Neutrophil (primary cell): ENCODE data around the gene MEG3.

ENCODE experiments used
- H3K27ac ChIP-seq: fragments of 200-600 bp; sonication (generic); 2 replicates; pipeline ENCODE4 v1.5.1; 2016; ENCODE audit warnings: mild to moderate bottlenecking, moderate library complexity
- H3K27me3 ChIP-seq: fragments of 200-600 bp; sonication (generic); 2 replicates; pipeline ENCODE4 v1.6.0; 2016; ENCODE audit warnings: mild to moderate bottlenecking
- H3K36me3 ChIP-seq: fragments of 200-600 bp; sonication (generic); 2 replicates; pipeline ENCODE4 v1.5.1; 2017
- H3K4me1 ChIP-seq, 2 experiments: fragments of 200-600 bp in 1 of 2; sonication (generic) in 1 of 2; 1 replicate in 1 of 2; 2 replicates in 1 of 2; pipeline versions ENCODE4 v1.5.1 to v1.6.1; 2013 to 2016; ENCODE audit warnings: low read depth in 1 of 2, low read length in 1 of 2, mild to moderate bottlenecking in 1 of 2, moderate library complexity in 1 of 2; ENCODE audit not compliant: control insufficient read depth in 1 of 2, insufficient read depth in 1 of 2
- H3K4me3 ChIP-seq, 2 experiments: fragments of 200-600 bp in 1 of 2; sonication (generic) in 1 of 2; 1 replicate in 1 of 2; 2 replicates in 1 of 2; pipeline ENCODE4 v1.5.1; 2013 to 2016; ENCODE audit warnings: low read depth in 1 of 2, low read length in 1 of 2, mild to moderate bottlenecking in 1 of 2, moderate library complexity in 1 of 2
- H3K9me3 ChIP-seq: fragments of 200-600 bp; sonication (generic); 2 replicates; pipeline ENCODE4 v1.5.1; 2016
- CTCF ChIP-seq: fragments of 200-600 bp; sonication (generic); IDR thresholded peaks from 2 replicates; pipeline ENCODE4 v1.5.1; 2016; ENCODE audit warnings: antibody characterized with exemption

The MEG3 gene

GRCh38 chr14:100782516-100783320, 43.2 kb upstream of the MEG3 start:
- H3K36me3 ChIP-seq = no peaks in the 10 kb centered on the region
- no peaks in the 10 kb centered on the region for H3K4me1 ChIP-seq
- H3K27me3 ChIP-seq = no peaks in the 10 kb centered on the region
- no peak overlapping the region for H3K4me3 ChIP-seq
- no peak overlapping the region for H3K27ac ChIP-seq
- TF ChIP-seq CTCF = no peak
- no peaks in the 10 kb centered on the region for H3K9me3 ChIP-seq

- H3K4me3 ChIP-seq = no peak overlapping the region
- TF ChIP-seq CTCF = no peak
- no peaks in the 10 kb centered on the region for H3K4me1 ChIP-seq
- no peaks in the 10 kb centered on the region for H3K36me3 ChIP-seq
- no peak overlapping the region for H3K27ac ChIP-seq
- H3K27me3 ChIP-seq = no peaks in the 10 kb centered on the region
- H3K9me3 ChIP-seq = no peaks in the 10 kb centered on the region
These were observed 42.1 kb upstream of the MEG3 start for GRCh38 chr14:100783630-100784370.

- Histone ChIP-seq H3K4me3 (no peak overlapping the region), H3K27ac (no peak overlapping the region), H3K36me3 (no peaks in the 10 kb centered on the region), H3K27me3 (no peaks in the 10 kb centered on the region), H3K4me1 (no peaks in the 10 kb centered on the region), H3K9me3 (no peaks in the 10 kb centered on the region)
- TF ChIP-seq CTCF = no peak
These were observed 41.2 kb upstream of the MEG3 start for GRCh38 chr14:100784523-100785337.

GRCh38 chr14:100785338-100785615, 40.6 kb upstream of the MEG3 start:
- H3K4me3 ChIP-seq = no peak overlapping the region
- H3K27ac ChIP-seq = no peak overlapping the region
- H3K9me3 ChIP-seq = no peaks in the 10 kb centered on the region
- no peak for TF ChIP-seq CTCF
- H3K27me3 ChIP-seq = no peaks in the 10 kb centered on the region
- no peaks in the 10 kb centered on the region for H3K4me1 ChIP-seq
- H3K36me3 ChIP-seq = no peaks in the 10 kb centered on the region

GRCh38 chr14:100785626-100786025, 40.3 kb upstream of the MEG3 start:
- H3K36me3 ChIP-seq = no peaks in the 10 kb centered on the region
- TF ChIP-seq CTCF = no peak
- no peaks in the 10 kb centered on the region for H3K27me3 ChIP-seq
- H3K9me3 ChIP-seq = no peaks in the 10 kb centered on the region
- H3K27ac ChIP-seq = no peak overlapping the region
- no peak overlapping the region for H3K4me3 ChIP-seq
- H3K4me1 ChIP-seq = no peaks in the 10 kb centered on the region
